ENCODE results near the gene CEBPA.

DNA sequence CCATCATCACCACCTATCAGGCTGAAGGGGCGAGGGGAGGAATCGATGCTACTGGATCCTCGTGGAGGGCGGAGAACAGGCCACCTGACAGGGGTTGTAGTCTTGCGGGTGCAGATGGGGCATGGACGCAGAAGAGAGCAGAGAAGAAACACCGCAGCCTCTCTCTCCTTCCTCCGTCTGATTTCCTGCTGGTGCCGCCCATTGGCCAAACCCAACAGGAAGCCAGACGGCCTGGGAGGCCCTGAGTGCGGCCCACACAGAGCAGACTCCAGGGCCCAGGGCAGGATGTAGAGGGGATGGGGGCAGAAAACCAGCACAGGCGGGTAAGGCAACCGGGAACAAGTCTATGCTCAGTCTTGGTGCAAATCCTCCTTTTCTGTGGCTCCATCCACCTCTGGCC is 15.4 kb downstream of the CEBPA start:
- TF ChIP-seq CTCF (IDR thresholded peaks at IDR 0.05) (no peak), POLR2A (IDR thresholded peaks at IDR 0.05) (no peak)
